Putamen (tissue), 1 donor: ENCODE measurements around the gene TMEM220.

ENCODE experiments used
- DNase-seq: peaks from one replicate; pipeline ENCODE4 v3.0.0-alpha.2; 2016; ENCODE audit warnings: low spot score

Gene TMEM220

GRCh38 chr17:10729334-10730193 is at the start of gene TMEM220:
Gene TMEM220, minus strand, starts transcription at chr17:10730023. Its CDS starts 172 bp downstream, at chr17:10729851.
- peak; percentile 62 for DNase-seq

DNA sequence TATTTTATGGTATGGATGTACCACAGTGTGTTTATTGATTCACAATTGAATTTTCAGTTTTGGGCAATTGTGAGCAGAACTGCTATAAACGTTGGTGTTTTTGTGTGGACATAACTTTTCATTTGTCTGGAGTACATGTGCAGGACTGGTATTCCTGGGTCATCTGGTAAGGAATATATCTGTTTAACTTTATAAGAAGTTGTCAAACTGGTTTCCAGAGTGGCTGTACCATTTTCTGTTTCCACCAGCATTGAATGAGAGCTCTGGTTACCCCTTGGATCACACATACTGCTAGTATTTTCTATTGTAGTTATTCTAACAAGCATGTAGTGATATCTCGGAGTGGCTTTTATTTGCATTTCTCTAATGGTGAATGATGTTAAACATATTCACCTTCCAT is 49.8 kb upstream of the TMEM220 start:
- no peak for DNase-seq

- DNase-seq, result no peak
Observed at GRCh38 chr17:10777890-10778289, 48.1 kb upstream of the TMEM220 start.

GRCh38 chr17:10777131-10777807 is 47.4 kb upstream of the TMEM220 start:
- DNase-seq, result no peak

GRCh38 chr17:10776381-10776780 is 46.6 kb upstream of the TMEM220 start:
- DNase-seq, result no peak

DNA sequence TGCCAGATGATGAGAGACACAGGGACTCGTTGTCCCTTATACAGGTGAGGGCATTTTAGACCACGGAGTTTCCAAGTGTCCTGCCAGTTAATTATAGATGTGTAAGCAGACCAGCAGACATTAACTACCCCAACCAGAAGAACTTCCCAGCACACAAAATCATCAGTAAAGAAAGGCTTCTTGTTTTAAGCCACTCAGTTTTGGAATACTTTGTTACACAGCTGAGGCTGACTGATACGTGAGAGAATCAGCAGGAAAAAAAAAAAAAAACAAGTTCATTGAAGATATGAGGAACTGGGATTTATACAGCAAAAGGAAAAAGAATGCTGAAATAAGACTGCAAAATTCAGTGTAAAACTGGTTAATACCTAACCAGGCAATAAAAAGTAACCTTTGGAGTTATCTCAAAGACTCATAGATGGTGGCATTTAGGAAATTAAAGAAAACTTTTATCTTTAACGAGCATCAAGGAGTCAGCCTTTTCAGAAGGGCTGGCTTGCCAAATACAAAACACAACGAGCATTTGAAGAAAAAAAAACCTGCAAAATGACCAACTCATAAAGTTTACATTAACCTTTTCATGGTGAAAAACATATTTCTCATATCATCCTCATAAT is 46.0 kb upstream of the TMEM220 start:
- no peak for DNase-seq

DNA sequence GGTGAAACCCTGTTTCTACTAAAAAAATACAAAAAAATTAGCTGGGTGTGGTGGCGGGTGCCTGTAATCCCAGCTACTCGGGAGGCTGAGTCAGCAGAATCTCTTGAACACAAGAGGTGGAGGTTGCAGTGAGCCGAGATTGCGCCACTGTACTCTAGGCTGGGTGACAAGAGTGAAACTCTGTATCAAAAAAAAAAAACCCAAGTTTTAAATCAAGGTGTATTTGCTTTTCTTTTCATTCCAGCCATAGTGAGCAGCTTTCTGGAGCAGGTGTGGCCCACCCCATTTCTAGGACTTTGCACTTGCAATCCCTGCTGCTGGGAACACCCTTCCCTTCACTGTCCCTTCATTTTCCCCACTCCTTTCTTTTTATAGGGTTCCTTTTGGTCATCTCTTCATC is 45.2 kb upstream of the TMEM220 start:
- no peak for DNase-seq

DNA sequence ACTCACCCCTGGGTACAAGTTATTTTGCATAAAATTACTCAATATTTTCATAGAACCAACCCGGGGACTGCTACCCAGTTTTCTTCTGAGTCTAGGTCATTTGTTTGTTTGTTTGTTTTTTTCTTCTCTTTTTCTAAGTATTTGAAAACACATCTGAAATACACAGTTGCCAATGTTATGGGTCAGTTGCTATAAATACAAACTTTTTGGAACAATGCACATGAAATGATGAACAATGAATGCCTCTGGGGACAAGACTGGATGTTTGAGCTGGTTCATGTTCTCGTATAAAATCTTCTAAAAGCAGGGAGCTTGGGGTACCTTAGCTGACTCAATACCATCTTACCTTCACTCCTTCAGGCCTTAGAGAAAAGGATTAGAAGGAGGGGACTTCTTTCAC is 43.6 kb upstream of the TMEM220 start:
- DNase-seq, result no peak

GRCh38 chr17:10772425-10773380 is 42.9 kb upstream of the TMEM220 start:
- DNase-seq, result no peak

GRCh38 chr17:10771148-10771547 is 41.3 kb upstream of the TMEM220 start:
- no peak for DNase-seq

- no peak for DNase-seq
Observed at GRCh38 chr17:10769840-10770239, 40.0 kb upstream of the TMEM220 start.

DNA sequence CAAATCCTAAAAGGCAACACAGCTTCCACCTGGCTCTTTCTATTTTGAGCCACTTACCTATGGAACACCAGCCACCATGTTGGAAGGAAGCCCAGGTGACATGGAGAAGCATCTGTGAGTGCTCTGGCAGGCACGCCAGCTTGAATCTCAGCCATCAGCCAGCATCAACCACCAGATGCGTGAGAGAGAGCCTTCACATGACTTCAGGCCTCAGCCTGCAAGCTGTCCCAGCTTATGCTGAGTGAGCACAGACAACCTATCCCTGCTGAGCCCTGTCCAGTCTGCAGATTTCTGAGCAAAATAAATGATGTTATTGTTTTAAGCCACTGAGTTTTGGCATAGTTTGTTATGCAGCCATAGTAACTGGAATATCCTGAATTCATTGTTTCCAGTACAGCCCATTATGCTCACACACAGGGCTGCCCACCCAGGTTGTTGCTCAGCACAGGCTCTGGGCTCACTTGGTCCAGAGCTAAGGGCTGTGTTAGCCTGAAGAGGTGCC is 39.0 kb upstream of the TMEM220 start:
- no peak for DNase-seq

- DNase-seq, result no peak
Observed at GRCh38 chr17:10767232-10767631, 37.4 kb upstream of the TMEM220 start.

- DNase-seq, result no peak
Observed at GRCh38 chr17:10762037-10762436, 32.2 kb upstream of the TMEM220 start.

- no peak for DNase-seq
Observed at GRCh38 chr17:10761281-10761680, 31.5 kb upstream of the TMEM220 start.

DNA sequence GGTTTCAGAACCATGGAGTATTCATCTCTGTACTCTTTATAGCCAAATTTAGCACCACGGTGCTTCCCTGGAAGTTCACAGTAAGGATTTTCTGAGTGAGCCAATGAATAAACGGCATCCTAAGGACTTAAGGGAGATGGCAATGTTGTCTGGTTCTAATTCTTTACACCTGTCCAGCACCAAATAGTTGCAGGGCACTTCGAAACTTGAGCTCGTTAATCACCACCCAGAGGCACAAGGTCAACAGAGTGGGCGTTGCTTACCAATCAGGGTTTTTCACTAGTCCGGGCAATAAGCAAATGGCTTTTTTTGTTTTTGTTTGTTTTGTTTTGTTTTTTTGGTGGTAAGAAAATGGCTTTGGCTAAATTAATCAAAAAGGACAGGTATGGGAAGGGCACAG is 28.2 kb upstream of the TMEM220 start:
- DNase-seq, result no peak

DNA sequence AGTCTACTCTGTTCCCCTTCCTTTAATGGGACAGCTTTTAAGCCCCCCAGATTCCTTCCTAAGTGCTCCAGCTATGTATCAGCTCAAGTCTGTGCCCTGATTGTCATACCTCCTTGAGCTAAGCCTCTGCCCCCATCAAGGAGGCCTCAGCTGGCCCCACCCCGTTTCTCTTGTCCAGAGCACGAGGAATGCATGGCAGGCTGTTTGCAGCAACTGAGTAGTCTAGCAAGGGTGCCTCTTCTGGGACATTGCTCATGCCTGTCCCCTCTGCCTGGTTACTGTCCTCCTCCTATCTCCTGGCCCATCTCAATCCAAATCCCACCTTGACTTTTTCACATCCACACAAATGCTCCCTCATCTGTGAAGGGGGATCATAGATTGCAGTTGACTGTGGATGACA is 27.8 kb upstream of the TMEM220 start:
- DNase-seq, result no peak

DNA sequence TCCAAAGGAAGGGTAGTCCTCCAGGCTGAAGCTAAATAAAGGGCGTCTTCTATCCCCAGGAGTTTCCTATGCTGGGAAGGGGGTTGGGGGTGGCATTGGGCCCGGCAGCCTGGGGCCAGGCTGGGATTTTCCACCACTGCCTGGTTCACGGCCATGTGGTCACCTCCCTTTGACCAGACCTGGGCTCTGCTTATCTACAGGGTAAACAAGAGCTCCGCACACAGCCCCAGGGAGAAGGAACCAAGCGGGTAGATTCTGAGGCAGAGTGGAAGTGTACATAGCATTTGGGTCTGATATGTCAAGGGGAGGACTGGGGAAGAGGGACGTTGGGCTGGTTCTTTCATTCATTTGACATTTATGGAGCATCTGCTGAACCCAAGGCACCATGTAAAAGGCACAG is 27.2 kb upstream of the TMEM220 start:
- no peak for DNase-seq

- no peak for DNase-seq
Observed at GRCh38 chr17:10756619-10757018, 26.8 kb upstream of the TMEM220 start.

GRCh38 chr17:10756185-10756584 is 26.4 kb upstream of the TMEM220 start:
- DNase-seq, result no peak

DNA sequence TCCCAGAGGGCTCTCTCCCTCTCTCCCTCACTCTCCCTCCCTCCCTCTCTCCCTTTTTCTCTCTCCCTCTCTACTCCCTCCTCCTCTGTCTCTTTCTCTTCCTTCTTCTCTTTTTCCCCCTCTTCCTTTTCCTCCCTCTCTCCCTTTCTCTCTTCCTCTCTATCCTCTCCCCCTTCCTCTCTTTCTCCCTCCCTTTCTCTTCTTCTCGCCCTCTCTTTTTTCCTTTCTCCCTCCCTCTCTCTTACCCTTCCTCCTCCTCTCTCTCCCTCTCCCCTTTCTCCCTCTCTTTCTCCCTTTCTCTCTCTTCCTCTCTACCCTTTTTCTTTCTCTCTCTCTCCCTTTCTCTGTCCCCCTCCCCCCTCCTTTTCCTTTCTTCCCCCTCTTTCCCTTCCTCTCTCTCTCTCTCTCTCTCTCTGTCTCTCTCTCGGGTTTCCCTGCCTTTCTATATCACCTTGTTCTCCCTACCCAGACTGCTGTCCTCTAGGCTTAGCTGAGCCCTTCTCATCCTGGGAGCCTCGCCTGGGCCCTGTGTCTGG is 25.8 kb upstream of the TMEM220 start:
- DNase-seq, result no peak
